Fibroblast of upper back skin (primary cell): ENCODE results near the gene HCFC1R1.

ENCODE experiments used
- DNase-seq: peaks from one replicate; pipeline ENCODE4 v3.0.0-alpha.2; 2013

Gene HCFC1R1

DNA sequence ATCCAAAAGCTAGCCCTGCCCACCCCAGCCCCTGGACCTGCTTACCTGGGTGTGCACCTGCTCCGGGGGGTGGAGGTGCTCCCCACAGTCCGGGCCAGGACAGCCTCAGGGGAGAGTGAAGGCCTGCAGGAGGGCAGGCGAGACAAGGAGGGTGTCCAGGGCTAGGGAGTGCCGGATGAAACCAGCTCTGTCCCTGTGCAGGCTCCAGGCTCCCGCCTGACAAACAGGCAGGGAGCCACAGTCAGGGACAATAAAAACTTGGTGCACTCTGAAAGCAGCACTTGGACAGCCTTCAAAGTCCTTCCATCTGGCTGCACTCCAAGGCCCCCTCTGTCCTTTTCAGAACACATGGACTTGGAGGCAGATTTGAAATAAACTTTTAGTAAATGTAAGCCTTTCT lies 50.6 kb downstream of the HCFC1R1 start:
- DNase-seq: no peak
